Measurements from ENCODE around the gene SND1. TPM values are rescaled to one million over a fixed set of nuclear protein-coding genes. Genes with fewer than 3 reads are reported as not detected.

The SND1 gene
- total and polyA plus RNA-seq, 10 of the 15 experiments (the other 5 are each of a cell fraction or from before 2014, with no cell fraction given): 52.4 to 270 (median 146) TPM

- H3K4me1 ChIP-seq (ENCODE audit: control insufficient read depth, insufficient read depth, low read length): peaks cover 30% of the 10 kb centered on the region
- ATAC-seq: peak; percentile 12; the same call in 2 of the 3 replicates
- H4K20me1 ChIP-seq (ENCODE audit: control insufficient read depth, insufficient read depth): peaks cover 26% of the 10 kb centered on the region
- no peak for TF ChIP-seq YY1 (IDR thresholded peaks at IDR 0.05; ENCODE audit: low read depth, low read length)
- TF ChIP-seq, protein P1, sequence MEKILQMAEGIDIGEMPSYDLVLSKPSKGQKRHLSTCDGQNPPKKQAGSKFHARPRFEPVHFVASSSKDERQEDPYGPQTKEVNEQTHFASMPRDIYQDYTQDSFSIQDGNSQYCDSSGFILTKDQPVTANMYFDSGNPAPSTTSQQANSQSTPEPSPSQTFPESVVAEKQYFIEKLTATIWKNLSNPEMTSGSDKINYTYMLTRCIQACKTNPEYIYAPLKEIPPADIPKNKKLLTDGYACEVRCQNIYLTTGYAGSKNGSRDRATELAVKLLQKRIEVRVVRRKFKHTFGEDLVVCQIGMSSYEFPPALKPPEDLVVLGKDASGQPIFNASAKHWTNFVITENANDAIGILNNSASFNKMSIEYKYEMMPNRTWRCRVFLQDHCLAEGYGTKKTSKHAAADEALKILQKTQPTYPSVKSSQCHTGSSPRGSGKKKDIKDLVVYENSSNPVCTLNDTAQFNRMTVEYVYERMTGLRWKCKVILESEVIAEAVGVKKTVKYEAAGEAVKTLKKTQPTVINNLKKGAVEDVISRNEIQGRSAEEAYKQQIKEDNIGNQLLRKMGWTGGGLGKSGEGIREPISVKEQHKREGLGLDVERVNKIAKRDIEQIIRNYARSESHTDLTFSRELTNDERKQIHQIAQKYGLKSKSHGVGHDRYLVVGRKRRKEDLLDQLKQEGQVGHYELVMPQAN (conservative IDR thresholded peaks at IDR 0.05): no peak
- no peak for TF ChIP-seq SP1 (IDR thresholded peaks at IDR 0.05; ENCODE audit: low read depth, low read length)
- TF ChIP-seq SUZ12 (IDR thresholded peaks at IDR 0.05; ENCODE audit: unreplicated experiment): peak; percentile 56
- no peak for TF ChIP-seq BMI1 (IDR thresholded peaks at IDR 0.05; ENCODE audit: borderline replicate concordance)
- TF ChIP-seq, protein P2, sequence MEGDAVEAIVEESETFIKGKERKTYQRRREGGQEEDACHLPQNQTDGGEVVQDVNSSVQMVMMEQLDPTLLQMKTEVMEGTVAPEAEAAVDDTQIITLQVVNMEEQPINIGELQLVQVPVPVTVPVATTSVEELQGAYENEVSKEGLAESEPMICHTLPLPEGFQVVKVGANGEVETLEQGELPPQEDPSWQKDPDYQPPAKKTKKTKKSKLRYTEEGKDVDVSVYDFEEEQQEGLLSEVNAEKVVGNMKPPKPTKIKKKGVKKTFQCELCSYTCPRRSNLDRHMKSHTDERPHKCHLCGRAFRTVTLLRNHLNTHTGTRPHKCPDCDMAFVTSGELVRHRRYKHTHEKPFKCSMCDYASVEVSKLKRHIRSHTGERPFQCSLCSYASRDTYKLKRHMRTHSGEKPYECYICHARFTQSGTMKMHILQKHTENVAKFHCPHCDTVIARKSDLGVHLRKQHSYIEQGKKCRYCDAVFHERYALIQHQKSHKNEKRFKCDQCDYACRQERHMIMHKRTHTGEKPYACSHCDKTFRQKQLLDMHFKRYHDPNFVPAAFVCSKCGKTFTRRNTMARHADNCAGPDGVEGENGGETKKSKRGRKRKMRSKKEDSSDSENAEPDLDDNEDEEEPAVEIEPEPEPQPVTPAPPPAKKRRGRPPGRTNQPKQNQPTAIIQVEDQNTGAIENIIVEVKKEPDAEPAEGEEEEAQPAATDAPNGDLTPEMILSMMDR (IDR thresholded peaks at IDR 0.05 in 2 of 3, conservative IDR thresholded peaks at IDR 0.05 in 1 of 3; ENCODE audit: control insufficient read depth in 2 of 3, extremely low read depth in 1 of 3, insufficient read depth in 1 of 3, low read depth in 3 of 3, low read length in 3 of 3): no peak
- TF ChIP-seq STAT1 (conservative IDR thresholded peaks at IDR 0.05): no peak
- TF ChIP-seq CREB1 (IDR thresholded peaks at IDR 0.05; ENCODE audit: low read depth): 0 out of 2 replicates have a peak, but pooled peaks have one; percentile 36
- no peak for TF ChIP-seq TAF1 (IDR thresholded peaks at IDR 0.05; ENCODE audit: borderline replicate concordance, low read depth, low read length)
- no peak for TF ChIP-seq ELK1 (IDR thresholded peaks at IDR 0.05; ENCODE audit: low read depth, low read length)
- WGBS (ENCODE audit: insufficient coverage, insufficient replicate concordance, low lambda C conversion rate, missing lambda C conversion rate): 10% methylated on average over 44 of the region's 87 CpGs
- DNase-seq (ENCODE audit: low read depth, low spot score): no peak
- no TSS peak for BruUV-seq (replicated peaks)
- H3K9ac ChIP-seq (ENCODE audit: control insufficient read depth, insufficient read depth, low read length): no peak overlapping the region
- intact Hi-C loops (cut with micrococcal nuclease; ENCODE audit: unreplicated experiment): loop anchor here (5.0 kb wide), 1 partner anchor 325 kb away; no protein-coding TSS in a partner anchor
- H3K27ac ChIP-seq (ENCODE audit: control insufficient read depth, insufficient read depth): no peak overlapping the region
- H3K36me3 ChIP-seq (ENCODE audit: control insufficient read depth in 2 of 2, insufficient read depth in 2 of 2, low read length in 1 of 2): peaks cover 10 to 11% of the 10 kb centered on the region in 2 experiments; a peak in 3 of 4 replicates
- peak overlapping the region; percentile 44 for H3K4me2 ChIP-seq (ENCODE audit: control insufficient read depth, insufficient read depth)
- ChIA-PET POLR2A (interaction anchor here (0.7 kb wide), 1 partner anchor 51 kb away, joined by 3 read pairs; no protein-coding TSS in a partner anchor), RAD21 (ENCODE audit: unreplicated experiment) (no interaction called here), CTCF (no interaction called here), SMC1A (ENCODE audit: uncharacterized antibody, unreplicated experiment) (no interaction called here)
- no peaks in the 10 kb centered on the region; the same call in 2 of the 3 replicates for H3K9me3 ChIP-seq (replicated peaks; ENCODE audit: control insufficient read depth, insufficient read depth, low read length)
- in situ Hi-C loops (cut with MboI): no loop called here
- peak overlapping the region; percentile 20; the same call in 1 of the 2 replicates for H3K4me3 ChIP-seq
- H3K79me2 ChIP-seq (ENCODE audit: control insufficient read depth, insufficient read depth, low read length): no peaks in the 10 kb centered on the region; the same call in 1 of the 2 replicates
- FAIRE-seq: no peak
- no peak overlapping the region for H2AFZ ChIP-seq (ENCODE audit: control insufficient read depth, low read depth, low read length)
- H3K27me3 ChIP-seq (replicated peaks in 1 of 2; ENCODE audit: control insufficient read depth in 2 of 2, insufficient read depth in 2 of 2, low read length in 1 of 2): no peaks in the 10 kb centered on the region
Measured at GRCh38 chr7:128031901-128032604, 380.1 kb downstream of the SND1 start.

Measured in GM12878 (cell line).